CD4-positive, alpha-beta T cell (primary cell): ENCODE measurements around the gene ADRB2. TPM values are rescaled to one million over a fixed set of nuclear protein-coding genes. Genes with fewer than 3 reads are reported as not detected.
A peak's percentile ranks its signal among the peaks of the same experiment; 100 is the strongest.

Source experiments
- ATAC-seq: fragments of 200-7000 bp; cut with Tn5 transposase; one replicate; pipeline ENCODE4 v1.10.0; 2022; ENCODE audit warnings: mild to moderate bottlenecking; ENCODE audit not compliant: poor library complexity
- CTCF ChIA-PET: fragments of 350-600 bp; sonication (Branson Sonifier 250); formaldehyde crosslinking; loops from one replicate; lab custom pipeline; 2021; ENCODE audit warnings: antibody characterized with exemption, inconsistent platforms; lab: Charles Lee
- POLR2A ChIA-PET: fragments of 350-600 bp; sonication (Branson Sonifier 250); formaldehyde crosslinking; loops from one replicate; lab custom pipeline; 2021; ENCODE audit warnings: antibody characterized with exemption, inconsistent platforms; lab: Charles Lee
- DNase-seq, 14 experiments: peaks; one replicate each; pipeline ENCODE4 v3.0.0-alpha.2; 2013 to 2020; ENCODE audit warnings: mixed read lengths in 2 of 14
- H3K27ac ChIP-seq, 2 donors: one replicate each; pipeline versions ENCODE4 v1.5.1 to v1.7.0; 2013; ENCODE audit warnings: low read length in 2 of 2, low read depth in 1 of 2, mild to moderate bottlenecking in 1 of 2
- H3K27me3 ChIP-seq, 2 experiments: 1 replicate in 1 of 2; 2 replicates in 1 of 2; pipeline versions ENCODE4 v1.6.1 to v1.7.0; 2013; ENCODE audit warnings: low read length in 2 of 2, control low read depth in 1 of 2, mild to moderate bottlenecking in 1 of 2, moderate library complexity in 1 of 2; ENCODE audit not compliant: insufficient read depth in 2 of 2, control insufficient read depth in 1 of 2
- H3K36me3 ChIP-seq: one replicate; pipeline ENCODE4 v1.6.1; 2013; ENCODE audit warnings: low read length, control low read depth; ENCODE audit not compliant: insufficient read depth
- H3K4me1 ChIP-seq: one replicate; pipeline ENCODE4 v1.6.1; 2013; ENCODE audit warnings: low read length, control low read depth; ENCODE audit not compliant: insufficient read depth
- H3K4me3 ChIP-seq: one replicate; pipeline ENCODE4 v1.5.1; 2013; ENCODE audit warnings: mild to moderate bottlenecking, low read length, moderate library complexity
- H3K9me3 ChIP-seq, 2 experiments: 1 replicate in 1 of 2; 2 replicates in 1 of 2; pipeline versions ENCODE4 v1.6.1 to v1.7.0; 2013; ENCODE audit warnings: low read length in 2 of 2, mild to moderate bottlenecking in 2 of 2, control low read depth in 1 of 2, moderate library complexity in 1 of 2; ENCODE audit not compliant: control insufficient read depth in 1 of 2, insufficient read depth in 1 of 2
- H3K27ac Mint-ChIP-seq: one replicate; pipeline ENCODE4 v1.8.0; 2020; ENCODE audit warnings: mixed read lengths
- H3K27me3 Mint-ChIP-seq: one replicate; pipeline ENCODE4 v1.8.0; 2021; ENCODE audit warnings: mixed read lengths
- H3K36me3 Mint-ChIP-seq: one replicate; pipeline ENCODE4 v1.8.0; 2021; ENCODE audit warnings: low read depth, mixed read lengths
- H3K4me1 Mint-ChIP-seq: one replicate; pipeline ENCODE4 v1.8.0; 2021; ENCODE audit warnings: low read depth, mixed read lengths
- H3K4me3 Mint-ChIP-seq: one replicate; pipeline ENCODE4 v1.8.0; 2020; ENCODE audit warnings: mild to moderate bottlenecking, mixed read lengths
- H3K9me3 Mint-ChIP-seq: one replicate; pipeline ENCODE4 v1.8.0; 2020; ENCODE audit warnings: mixed read lengths
- intact Hi-C, 2 experiments: fragments of 100-400 bp; cut with DNase I in 1 of 2; cut with micrococcal nuclease in 1 of 2; formaldehyde crosslinking; loops; one replicate each; pipeline versions ENCODE4 v1.15.1 to v1.9.0; 2023 to 2025; cut with DNase I, micrococcal nuclease
- total RNA-seq, 174 experiments: library from RNA in 2 of 174; stranded (reverse) in 2 of 174; gene quantifications; one replicate each; pipeline ENCODE4 v1.2.3 and lab custom pipeline; 2021 to 2026
- TF ChIP-seq, protein P1 (sequence below): fragments of 200-600 bp; IDR thresholded peaks from one replicate; pipeline ENCODE4 v1.8.0; 2022; ENCODE audit warnings: antibody characterized with exemption, mild to moderate bottlenecking

ADRB2 gene
- total RNA-seq, 2 experiments from 2014 or later: 1.2 to 1.6 TPM

GRCh38 chr5:148831590-148832565 lies 5.5 kb downstream of the ADRB2 start:
- TF ChIP-seq, protein P1, sequence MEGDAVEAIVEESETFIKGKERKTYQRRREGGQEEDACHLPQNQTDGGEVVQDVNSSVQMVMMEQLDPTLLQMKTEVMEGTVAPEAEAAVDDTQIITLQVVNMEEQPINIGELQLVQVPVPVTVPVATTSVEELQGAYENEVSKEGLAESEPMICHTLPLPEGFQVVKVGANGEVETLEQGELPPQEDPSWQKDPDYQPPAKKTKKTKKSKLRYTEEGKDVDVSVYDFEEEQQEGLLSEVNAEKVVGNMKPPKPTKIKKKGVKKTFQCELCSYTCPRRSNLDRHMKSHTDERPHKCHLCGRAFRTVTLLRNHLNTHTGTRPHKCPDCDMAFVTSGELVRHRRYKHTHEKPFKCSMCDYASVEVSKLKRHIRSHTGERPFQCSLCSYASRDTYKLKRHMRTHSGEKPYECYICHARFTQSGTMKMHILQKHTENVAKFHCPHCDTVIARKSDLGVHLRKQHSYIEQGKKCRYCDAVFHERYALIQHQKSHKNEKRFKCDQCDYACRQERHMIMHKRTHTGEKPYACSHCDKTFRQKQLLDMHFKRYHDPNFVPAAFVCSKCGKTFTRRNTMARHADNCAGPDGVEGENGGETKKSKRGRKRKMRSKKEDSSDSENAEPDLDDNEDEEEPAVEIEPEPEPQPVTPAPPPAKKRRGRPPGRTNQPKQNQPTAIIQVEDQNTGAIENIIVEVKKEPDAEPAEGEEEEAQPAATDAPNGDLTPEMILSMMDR: no peak
- Mint-ChIP-seq H3K27ac (no peak overlapping the region), H3K4me3 (no peak overlapping the region), H3K27me3 (peaks cover 13% of the 10 kb centered on the region), H3K9me3 (no peaks in the 10 kb centered on the region), H3K4me1 (peaks cover 21% of the 10 kb centered on the region), H3K36me3 (no peaks in the 10 kb centered on the region)
- Histone ChIP-seq H3K36me3 (no peaks in the 10 kb centered on the region), H3K4me1 (peaks cover 19% of the 10 kb centered on the region), H3K27me3 (no peaks in the 10 kb centered on the region), H3K4me3 (peak overlapping the region; percentile 88), H3K27ac (no peak overlapping the region), H3K9me3 (no peaks in the 10 kb centered on the region)
- DNase-seq: peak in 2 of 14 experiments; percentile 22 to 29
- no peak for ATAC-seq
- intact Hi-C loops: loop anchor here in 1 of 2 experiments (5.0 kb wide), 1 partner anchor 100 kb away; no protein-coding TSS in a partner anchor
- ChIA-PET POLR2A (no interaction called here), CTCF (interaction anchor here (1.1 to 1.8 kb wide), 4 partner anchors 11 to 101 kb away, joined by 3 to 8 read pairs (median 3); no protein-coding TSS in a partner anchor)

DNA sequence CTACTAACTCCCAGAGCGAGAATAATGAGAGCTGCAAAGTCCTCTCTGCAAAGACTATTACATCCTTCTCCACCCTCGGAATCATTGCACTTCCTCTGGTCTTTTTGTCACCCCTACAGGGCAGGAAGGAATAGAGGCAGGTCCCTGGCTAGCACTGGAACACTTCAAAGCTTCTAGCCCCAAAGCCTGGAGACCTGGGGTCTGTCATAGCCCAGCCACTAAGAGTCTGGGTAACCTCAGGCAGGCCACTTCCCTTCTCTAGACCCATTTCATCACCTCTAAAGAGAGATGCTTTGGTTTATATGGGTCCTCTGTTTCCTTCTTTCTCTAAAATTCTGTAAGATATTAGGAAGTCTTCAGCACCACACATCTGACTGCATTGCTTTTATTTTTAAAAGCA lies 6.7 kb downstream of the ADRB2 start:
- peaks cover 13% of the 10 kb centered on the region for H3K27me3 Mint-ChIP-seq
- no peak overlapping the region for H3K27ac ChIP-seq
- ChIA-PET POLR2A (no interaction called here), CTCF (no interaction called here)
- intact Hi-C loops: loop anchor here in 1 of 2 experiments (5.0 kb wide), 1 partner anchor 101 kb away; no protein-coding TSS in a partner anchor
- no peaks in the 10 kb centered on the region for H3K36me3 ChIP-seq
- H3K4me1 ChIP-seq: peaks cover 13% of the 10 kb centered on the region
- TF ChIP-seq, protein P1: no peak
- peak overlapping the region; percentile 24 for H3K4me3 ChIP-seq
- no peaks in the 10 kb centered on the region for H3K9me3 Mint-ChIP-seq
- H3K36me3 Mint-ChIP-seq: no peaks in the 10 kb centered on the region
- H3K4me1 Mint-ChIP-seq: peaks cover 13% of the 10 kb centered on the region
- DNase-seq (peak in 1 of 14 experiments; percentile 35), ATAC-seq (no peak)
- no peak overlapping the region for H3K27ac Mint-ChIP-seq
- no peaks in the 10 kb centered on the region for H3K27me3 ChIP-seq
- no peaks in the 10 kb centered on the region for H3K9me3 ChIP-seq
- no peak overlapping the region for H3K4me3 Mint-ChIP-seq

GRCh38 chr5:148833925-148834324 lies 7.5 kb downstream of the ADRB2 start:
- Histone ChIP-seq H3K27me3 (no peaks in the 10 kb centered on the region), H3K36me3 (no peaks in the 10 kb centered on the region), H3K9me3 (no peaks in the 10 kb centered on the region), H3K27ac (no peak overlapping the region), H3K4me3 (no peak overlapping the region), H3K4me1 (peaks cover 20% of the 10 kb centered on the region)
- TF ChIP-seq, protein P1: no peak
- intact Hi-C loops: loop anchor here in 1 of 2 experiments (5.0 kb wide), 1 partner anchor 102 kb away; no protein-coding TSS in a partner anchor
- DNase-seq (no peak), ATAC-seq (no peak)
- Mint-ChIP-seq H3K9me3 (no peaks in the 10 kb centered on the region), H3K4me1 (peaks cover 6% of the 10 kb centered on the region), H3K36me3 (no peaks in the 10 kb centered on the region), H3K27ac (no peak overlapping the region), H3K27me3 (peaks cover 7% of the 10 kb centered on the region), H3K4me3 (no peak overlapping the region)
- CTCF ChIA-PET: interaction anchor here (0.9 to 1.1 kb wide), 2 partner anchors 13 to 124 kb away, joined by 3 read pairs; no protein-coding TSS in a partner anchor
- POLR2A ChIA-PET: no interaction called here
